Breast epithelium (tissue), 4 donors: ENCODE results near the gene GON4L. TPM values are rescaled to one million over a fixed set of nuclear protein-coding genes. Genes with fewer than 3 reads are reported as not detected.

Experiments used
- DNase-seq, 2 donors: peaks; one replicate each; pipeline ENCODE4 v3.0.0-alpha.2; 2019; ENCODE audit warnings: low spot score in 2 of 2
- H3K27ac ChIP-seq, 2 donors: fragments of 200-600 bp; sonication (generic) in 1 of 2; one replicate each; pipeline ENCODE4 v1.5.1; 2016 to 2019; ENCODE audit warnings: mild to moderate bottlenecking in 1 of 2
- H3K27me3 ChIP-seq, 2 donors: fragments of 200-600 bp; sonication (generic) in 1 of 2; one replicate each; pipeline versions ENCODE4 v1.5.1 to v1.6.0; 2017 to 2019; ENCODE audit warnings: control low read depth in 1 of 2, mild to moderate bottlenecking in 1 of 2
- H3K36me3 ChIP-seq: fragments of 200-600 bp; one replicate; pipeline ENCODE4 v1.5.1; 2019
- H3K4me1 ChIP-seq, 2 donors: fragments of 200-600 bp; sonication (generic); one replicate each; pipeline ENCODE4 v1.5.1; 2016 to 2019; ENCODE audit warnings: control low read depth in 1 of 2
- H3K4me3 ChIP-seq, 3 donors: fragments of 200-600 bp; sonication (generic); 1 replicate in 2 of 3; 2 replicates in 1 of 3; pipeline ENCODE4 v1.5.1; 2016 to 2019; ENCODE audit warnings: mild to moderate bottlenecking in 3 of 3, moderate library complexity in 2 of 3
- H3K9me3 ChIP-seq, 2 donors: fragments of 200-600 bp; sonication (generic) in 1 of 2; one replicate each; pipeline ENCODE4 v1.5.1; 2016 to 2019; ENCODE audit warnings: control low read depth in 1 of 2
- CTCF ChIP-seq, 3 donors: fragments of 450-650 bp; IDR thresholded peaks; one replicate each; pipeline ENCODE4 v1.5.1; 2016 to 2017; ENCODE audit warnings: antibody characterized with exemption in 3 of 3, mild to moderate bottlenecking in 3 of 3, moderate library complexity in 3 of 3
- POLR2A ChIP-seq: fragments of 450-650 bp; IDR thresholded peaks from one replicate; pipeline ENCODE4 v1.6.1; 2016; ENCODE audit warnings: antibody characterized with exemption, mild to moderate bottlenecking, moderate library complexity
- POLR2AphosphoS5 ChIP-seq, 3 donors: sonication (generic); formaldehyde crosslinking; IDR thresholded peaks; one replicate each; pipeline ENCODE4 v1.6.1; 2017; ENCODE audit warnings: antibody characterized with exemption in 3 of 3
- intact Hi-C: fragments of 100-400 bp; cut with DNase I; formaldehyde crosslinking; loops from one replicate; pipeline ENCODE4 v1.15.1; 2023; ENCODE audit warnings: low total_unique reads
- total RNA-seq, 3 donors: library from RNA; depleted of rRNA; stranded (reverse); fragments of >200 nt; gene quantifications; one replicate each; pipeline ENCODE4 v1.1.0, GENCODE V29; 2016

GON4L gene
- total RNA-seq, 3 donors from 2014 or later = 33.3 to 56.4 (median 56.1) TPM

- H3K27ac ChIP-seq = no peak overlapping the region
- no peaks in the 10 kb centered on the region for H3K36me3 ChIP-seq
- H3K27me3 ChIP-seq = no peaks in the 10 kb centered on the region
- TF ChIP-seq CTCF (IDR thresholded peaks at IDR 0.05) = no peak
- no peak for TF ChIP-seq POLR2A
- TF ChIP-seq POLR2AphosphoS5 (IDR thresholded peaks at IDR 0.05) = no peak
- H3K9me3 ChIP-seq = no peaks in the 10 kb centered on the region
- intact Hi-C loops = loop anchor here (5.0 kb wide), 1 partner anchor 39 kb away; no protein-coding TSS in a partner anchor
- H3K4me1 ChIP-seq = no peaks in the 10 kb centered on the region
- DNase-seq = no peak
- H3K4me3 ChIP-seq = no peak overlapping the region
Observed at GRCh38 chr1:155831279-155831976, 25.6 kb downstream of the GON4L start.

GRCh38 chr1:155827450-155827849, 29.6 kb downstream of the GON4L start:
- Histone ChIP-seq H3K27me3 (no peaks in the 10 kb centered on the region), H3K4me3 (no peak overlapping the region), H3K4me1 (no peaks in the 10 kb centered on the region), H3K36me3 (no peaks in the 10 kb centered on the region), H3K27ac (no peak overlapping the region), H3K9me3 (no peaks in the 10 kb centered on the region)
- no peak for TF ChIP-seq POLR2AphosphoS5 (IDR thresholded peaks at IDR 0.05)
- no peak for TF ChIP-seq CTCF (IDR thresholded peaks at IDR 0.05)
- TF ChIP-seq POLR2A = no peak
- intact Hi-C loops = no loop called here
- no peak for DNase-seq

GRCh38 chr1:155816351-155816750, 40.7 kb downstream of the GON4L start:
- intact Hi-C loops = no loop called here
- no peak overlapping the region for H3K27ac ChIP-seq
- no peak overlapping the region for H3K4me3 ChIP-seq
- H3K4me1 ChIP-seq = no peaks in the 10 kb centered on the region
- no peaks in the 10 kb centered on the region for H3K9me3 ChIP-seq
- DNase-seq = no peak
- H3K27me3 ChIP-seq = no peaks in the 10 kb centered on the region
- no peaks in the 10 kb centered on the region for H3K36me3 ChIP-seq
- TF ChIP-seq POLR2A (no peak), POLR2AphosphoS5 (IDR thresholded peaks at IDR 0.05) (no peak), CTCF (IDR thresholded peaks at IDR 0.05) (no peak)

GRCh38 chr1:155813672-155814071, 43.3 kb downstream of the GON4L start:
- H3K9me3 ChIP-seq = no peaks in the 10 kb centered on the region
- H3K27ac ChIP-seq = no peak overlapping the region
- no peaks in the 10 kb centered on the region for H3K27me3 ChIP-seq
- H3K4me1 ChIP-seq = no peaks in the 10 kb centered on the region
- no peak for TF ChIP-seq CTCF (IDR thresholded peaks at IDR 0.05)
- TF ChIP-seq POLR2A = no peak
- TF ChIP-seq POLR2AphosphoS5 (IDR thresholded peaks at IDR 0.05) = no peak
- intact Hi-C loops = loop anchor here (5.0 kb wide), 1 partner anchor 461 kb away; no protein-coding TSS in a partner anchor
- no peak overlapping the region for H3K4me3 ChIP-seq
- no peak for DNase-seq
- H3K36me3 ChIP-seq = no peaks in the 10 kb centered on the region

- H3K4me3 ChIP-seq = no peak overlapping the region
- no peaks in the 10 kb centered on the region for H3K36me3 ChIP-seq
- H3K27ac ChIP-seq = no peak overlapping the region
- no peaks in the 10 kb centered on the region for H3K27me3 ChIP-seq
- intact Hi-C loops = loop anchor here (5.0 kb wide), 1 partner anchor 461 kb away; no protein-coding TSS in a partner anchor
- no peaks in the 10 kb centered on the region for H3K4me1 ChIP-seq
- DNase-seq = no peak
- no peaks in the 10 kb centered on the region for H3K9me3 ChIP-seq
- TF ChIP-seq CTCF (IDR thresholded peaks at IDR 0.05) (no peak), POLR2A (no peak), POLR2AphosphoS5 (IDR thresholded peaks at IDR 0.05) (no peak)
Observed at GRCh38 chr1:155812878-155813277, 44.1 kb downstream of the GON4L start.
